Measurements from ENCODE around the gene CTDP1.

The CTDP1 gene

DNA sequence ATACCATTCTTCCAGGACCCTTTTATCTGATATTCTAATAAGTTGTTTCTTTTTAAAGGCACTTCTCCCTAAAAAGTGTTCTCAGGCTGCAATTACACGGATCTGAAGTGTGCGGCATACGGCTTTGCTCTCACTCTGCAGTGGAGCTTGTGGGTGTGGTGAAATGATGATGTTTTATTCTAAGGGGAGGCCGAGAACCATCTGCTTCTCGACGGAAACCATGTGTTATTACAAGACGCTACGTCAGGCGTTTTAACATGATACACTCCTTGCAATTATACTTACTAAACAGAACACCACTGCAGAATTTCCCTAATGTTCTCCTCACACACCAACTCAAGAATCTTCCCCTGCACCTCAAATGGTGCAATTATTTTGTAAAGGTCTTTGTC, 34.9 kb upstream of the CTDP1 start:
- DNase-seq = peak; percentile 28

DNA sequence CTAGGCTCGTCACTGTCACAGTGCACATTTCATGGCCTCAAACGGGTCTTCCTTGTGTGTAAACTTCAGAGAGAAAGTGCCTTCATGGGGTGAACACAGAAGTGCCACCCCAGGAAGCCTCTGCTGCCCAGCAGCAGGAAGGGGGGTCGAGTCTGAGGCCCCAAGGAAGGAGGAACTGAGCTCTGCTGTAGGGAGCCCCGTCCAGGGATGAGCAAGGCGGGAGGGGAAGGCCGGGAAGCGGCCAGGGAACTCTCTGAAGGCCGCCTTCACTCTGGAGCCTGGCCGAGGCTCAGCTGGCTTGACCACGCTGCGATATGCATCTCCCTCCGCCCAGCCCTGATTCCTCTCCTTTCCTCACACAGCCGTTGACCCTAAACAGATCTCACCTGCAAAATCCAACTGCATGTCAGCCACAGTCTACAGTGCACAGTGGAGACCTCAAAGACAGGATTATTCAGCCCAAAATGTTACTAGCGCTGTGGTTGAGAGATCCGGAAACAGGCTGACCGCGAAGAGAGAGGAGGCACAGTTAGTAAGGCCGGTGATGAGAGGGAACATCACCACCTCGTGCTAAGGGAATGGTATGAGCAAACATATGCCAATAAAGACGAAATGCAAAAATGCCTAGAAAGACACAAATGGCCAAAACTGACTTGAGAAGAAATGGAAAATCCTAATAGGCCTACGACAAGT, 34.2 kb upstream of the CTDP1 start:
- DNase-seq = peak; percentile 52

DNA sequence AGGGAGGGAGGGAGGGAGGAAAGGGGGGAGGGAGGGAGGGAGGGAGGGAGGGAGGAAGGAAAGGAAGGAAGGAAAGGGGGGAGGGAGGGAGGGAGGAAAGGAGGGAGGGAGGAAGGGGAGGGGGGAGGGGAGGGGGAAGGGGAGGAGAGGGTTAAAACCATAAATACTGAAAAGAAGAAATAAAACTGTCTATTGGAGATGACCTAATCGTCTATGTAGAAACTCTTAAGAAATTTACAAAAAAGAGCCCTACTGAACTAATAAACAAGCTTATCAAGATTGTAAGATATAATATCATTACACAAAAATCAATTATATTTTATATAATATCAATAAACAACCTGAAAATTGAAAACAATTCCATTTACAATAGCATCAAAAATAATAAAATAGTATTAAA, 32.3 kb upstream of the CTDP1 start:
- no peak for DNase-seq

DNA sequence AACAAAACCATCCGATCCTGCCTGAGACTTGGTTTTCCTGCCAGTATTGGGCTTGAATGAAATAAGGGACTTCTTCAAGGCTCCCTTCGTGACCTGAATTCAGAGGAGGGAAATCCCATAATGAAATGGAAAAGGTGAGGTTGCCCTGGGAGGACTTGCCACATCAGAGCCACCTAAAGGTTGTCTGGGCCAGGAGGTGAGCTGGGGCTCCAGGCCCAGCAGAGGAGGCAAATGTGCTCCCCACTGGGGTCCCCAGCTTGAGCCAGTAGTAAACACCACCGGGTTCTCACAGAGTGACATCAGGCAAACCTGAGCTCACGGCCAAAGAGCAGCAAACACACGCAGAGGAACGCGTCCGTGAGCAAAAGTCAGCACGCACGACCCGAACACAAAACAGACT, 28.6 kb upstream of the CTDP1 start:
- DNase-seq = no peak

DNA sequence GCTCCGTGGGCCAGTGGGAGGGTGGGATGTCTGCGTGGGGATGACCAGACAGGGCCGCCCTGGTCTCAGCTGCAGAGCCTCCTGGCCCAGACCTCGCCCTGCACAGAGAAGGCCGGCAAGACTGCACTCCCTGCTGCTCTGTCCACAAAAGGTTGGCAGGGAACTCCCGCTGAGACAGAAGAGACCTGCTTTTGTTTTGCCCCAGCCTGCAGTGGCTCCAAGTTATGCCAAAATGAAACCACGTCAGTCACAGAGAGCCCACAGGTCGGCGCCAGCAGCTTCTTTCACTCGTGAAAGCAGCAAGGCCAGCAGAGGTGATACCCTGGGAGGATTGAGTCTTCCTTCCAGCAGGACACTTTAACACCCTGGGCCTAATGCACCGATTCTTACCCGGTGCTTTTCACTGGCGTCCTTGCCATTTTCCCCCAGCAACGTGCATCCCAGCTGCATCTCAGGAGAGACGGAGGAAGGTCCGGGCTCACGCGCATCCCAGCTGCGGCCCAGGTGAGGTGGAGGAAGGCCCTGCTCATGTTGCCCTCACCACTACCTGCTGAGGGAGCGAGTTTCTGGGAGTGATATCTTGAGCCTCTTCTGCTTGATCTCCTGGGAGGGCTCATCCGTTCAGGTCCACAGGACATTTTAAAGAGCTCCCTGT, 22.1 kb upstream of the CTDP1 start:
- DNase-seq = peak; percentile 40

DNA sequence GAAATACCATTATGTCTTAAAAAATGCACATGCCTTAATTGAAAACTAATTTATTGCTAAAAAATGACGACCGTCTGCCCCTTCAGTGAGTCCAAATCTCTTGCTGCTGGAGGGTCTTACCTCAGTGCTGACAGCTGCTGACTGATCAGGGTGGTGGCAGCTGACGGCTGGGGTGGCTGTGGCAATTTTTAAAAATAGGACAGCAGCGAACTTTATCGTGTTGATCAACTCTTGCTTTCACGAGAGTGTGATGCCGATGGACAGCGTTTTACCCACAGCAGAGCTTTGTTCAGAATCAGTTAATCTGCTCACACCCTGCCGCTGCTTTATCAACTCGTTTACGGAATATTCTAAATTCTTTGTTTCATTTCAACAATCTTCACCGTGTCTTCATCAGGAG, 21.2 kb upstream of the CTDP1 start:
- DNase-seq = no peak

DNA sequence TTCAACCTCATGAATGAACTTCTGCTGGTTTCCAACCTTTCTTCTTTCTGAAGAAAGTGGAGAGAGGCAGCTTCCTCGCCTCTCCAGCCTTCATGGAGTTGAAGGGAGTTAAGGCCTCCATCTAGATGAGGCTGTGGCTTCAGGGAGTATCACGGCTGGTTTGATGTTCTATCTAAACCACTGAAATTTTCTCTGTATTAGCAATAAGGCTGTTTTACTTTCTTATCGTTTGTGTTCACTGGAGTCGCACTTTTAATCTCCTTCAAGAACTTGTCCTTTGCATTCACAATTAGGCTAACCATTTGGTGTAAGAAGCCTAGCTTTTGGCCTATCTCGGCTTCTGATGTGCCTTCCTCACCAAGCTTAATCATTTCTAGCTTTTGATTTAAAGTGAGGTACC, 19.9 kb upstream of the CTDP1 start:
- no peak for DNase-seq

DNA sequence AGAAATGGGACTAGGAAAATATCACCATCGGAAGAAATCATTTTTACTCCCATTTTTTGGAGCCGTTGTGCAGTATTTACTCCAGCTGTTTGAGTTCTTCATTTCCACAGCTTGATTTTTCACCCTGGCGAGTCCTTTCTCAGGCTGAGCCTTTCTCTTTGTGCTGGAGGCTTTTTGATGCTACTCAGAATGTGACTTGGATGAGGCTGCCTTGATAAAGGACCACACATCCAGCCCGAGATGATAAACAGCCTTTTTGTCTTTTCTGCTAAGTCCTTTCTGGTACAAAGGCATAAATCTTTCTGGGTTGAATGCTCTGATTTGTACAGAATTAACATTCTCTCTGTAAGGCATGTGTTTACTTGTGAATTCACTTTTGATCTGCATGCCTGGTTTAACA, 17.6 kb upstream of the CTDP1 start:
- DNase-seq = no peak

DNA sequence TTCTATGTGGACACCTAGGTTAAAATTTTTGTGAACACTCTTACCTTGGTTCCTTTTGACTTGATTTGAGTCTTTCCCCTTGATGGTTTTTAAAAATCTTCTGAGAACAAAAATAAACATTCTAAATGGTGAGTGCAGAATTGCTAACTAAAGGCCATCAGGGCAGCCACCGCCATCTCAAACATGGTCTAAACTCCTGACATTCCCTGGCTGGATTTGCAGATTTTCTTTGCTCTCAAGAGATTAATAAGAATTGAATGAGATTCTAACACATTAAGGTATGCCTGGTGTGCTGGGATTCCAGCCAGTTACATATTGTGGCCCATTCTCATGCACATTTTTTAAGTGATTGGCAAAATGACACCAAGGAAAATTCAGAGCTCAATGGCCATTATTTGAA, 17.2 kb upstream of the CTDP1 start:
- no peak for DNase-seq

DNA sequence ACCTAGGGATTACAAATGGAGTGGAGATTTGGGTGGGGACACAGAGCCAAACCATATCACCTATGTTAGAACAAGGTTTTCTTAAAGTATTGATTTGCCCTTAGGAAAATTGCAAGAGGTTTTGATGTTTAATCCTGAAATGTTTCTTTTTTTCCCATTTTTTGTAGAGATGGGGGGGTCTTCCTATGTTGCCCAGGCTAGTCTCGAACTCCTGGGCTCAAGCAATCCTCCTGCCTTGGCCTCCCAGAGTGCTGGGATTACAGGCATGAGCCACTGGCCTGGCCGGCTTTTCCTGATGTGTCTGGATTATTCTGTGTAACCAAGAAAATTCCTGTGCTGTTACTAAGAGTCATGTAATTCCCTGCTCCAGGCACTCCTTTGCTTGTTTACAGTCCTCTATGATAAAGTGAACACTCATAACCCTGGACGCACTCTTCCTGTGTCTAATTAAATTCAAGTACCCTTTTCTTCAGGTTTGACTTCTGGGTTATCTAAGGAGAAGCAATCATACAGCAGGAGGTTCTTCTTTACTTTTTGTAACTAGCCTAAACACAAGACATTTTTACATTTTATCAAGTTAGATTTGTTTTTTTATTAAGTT, 15.0 kb upstream of the CTDP1 start:
- DNase-seq = no peak

DNA sequence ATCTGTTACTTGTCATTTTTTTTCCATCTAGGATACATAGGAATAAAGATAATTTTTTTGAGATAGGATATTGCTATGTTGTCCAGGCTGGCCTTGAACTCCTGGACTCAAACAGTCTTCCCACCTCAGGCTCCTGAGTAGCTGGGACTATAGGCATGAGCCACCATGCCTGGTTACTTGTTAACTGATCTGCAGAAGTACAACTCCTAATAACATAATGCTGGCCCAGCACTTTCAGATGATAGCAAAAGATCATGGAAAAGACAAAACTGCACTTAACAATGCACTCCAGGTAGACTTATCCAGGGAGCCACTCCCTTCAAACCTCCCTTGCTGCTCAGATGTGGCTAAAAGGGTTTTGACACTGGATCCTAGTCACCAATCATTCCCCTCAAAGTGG, 11.4 kb upstream of the CTDP1 start:
- no peak for DNase-seq

DNA sequence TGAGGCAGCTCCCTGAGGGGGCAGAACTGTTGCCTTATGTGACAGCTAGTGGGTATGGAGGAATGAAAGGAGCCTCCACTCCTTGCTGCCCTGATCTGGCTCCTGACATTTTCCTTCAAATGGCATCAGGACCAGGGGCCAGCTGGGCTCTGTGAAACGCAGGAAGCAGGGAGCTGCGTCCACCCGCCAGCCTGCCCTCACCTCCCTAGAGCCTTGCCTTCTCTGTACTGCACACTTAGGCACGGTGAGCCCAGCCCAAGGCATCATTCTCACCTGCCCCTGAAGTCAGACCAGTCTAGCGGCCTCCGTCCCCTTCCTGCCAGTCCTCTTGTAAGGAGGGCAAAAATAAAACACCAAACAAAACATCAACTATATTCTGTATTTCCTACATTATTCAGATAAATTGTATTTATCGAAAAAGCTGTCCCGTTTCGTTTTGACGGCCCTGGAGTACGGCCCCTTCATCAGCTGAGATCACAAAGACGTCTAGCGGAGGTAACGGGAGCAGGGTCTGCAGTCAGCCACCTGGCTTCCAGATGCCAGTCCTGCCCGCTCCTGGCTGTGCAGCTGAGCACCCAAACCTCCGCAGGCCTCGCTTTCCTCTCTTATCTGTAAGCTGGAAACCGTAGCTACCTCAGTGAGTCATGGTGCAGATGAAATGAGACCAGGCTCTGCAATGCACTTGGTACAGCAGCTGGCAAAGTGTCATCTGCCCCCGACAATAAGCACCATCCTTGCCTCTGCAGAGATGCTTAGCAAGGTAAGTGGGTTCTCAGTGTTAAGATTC, 6.9 kb upstream of the CTDP1 start:
- no peak for DNase-seq

DNA sequence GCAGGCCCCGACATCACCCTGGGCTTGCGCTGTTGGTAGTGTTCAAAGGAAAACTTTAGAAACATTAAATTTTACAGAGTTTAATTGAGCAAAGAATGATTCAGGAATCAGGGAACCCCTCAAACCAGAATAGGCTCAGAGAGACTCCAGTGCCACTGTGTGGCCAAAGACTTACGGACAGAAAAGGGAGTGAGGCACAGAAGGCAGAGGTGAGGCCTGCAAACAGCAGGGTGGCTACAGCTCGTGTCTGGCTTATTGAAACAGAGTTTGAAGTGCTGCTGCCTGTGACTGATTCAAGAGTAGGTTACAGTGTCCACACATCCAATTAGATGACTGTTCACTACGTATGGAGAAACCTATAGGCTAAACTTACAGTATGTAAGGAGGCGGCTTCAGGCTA, 2.4 kb upstream of the CTDP1 start:
- DNase-seq = no peak

DNA sequence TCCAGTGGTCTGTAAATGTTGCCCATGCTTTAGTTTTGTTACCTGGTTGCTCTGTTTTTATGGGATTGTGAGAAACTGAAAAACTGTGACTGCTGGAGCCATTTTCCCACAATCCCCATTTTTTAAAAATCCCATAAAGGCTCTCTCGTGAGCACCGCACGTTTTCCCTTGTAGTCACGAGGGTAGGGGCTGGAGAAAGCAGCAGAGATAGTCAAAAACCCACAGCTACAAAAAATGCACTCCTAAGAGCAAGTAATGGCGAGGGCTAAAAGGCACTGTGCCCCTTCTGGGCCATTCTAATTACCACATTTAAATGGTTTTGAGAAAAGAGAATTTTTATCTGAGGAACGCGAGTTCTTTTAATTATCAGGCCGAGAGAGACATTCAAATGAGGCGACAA, 1.8 kb upstream of the CTDP1 start:
- no peak for DNase-seq

DNA sequence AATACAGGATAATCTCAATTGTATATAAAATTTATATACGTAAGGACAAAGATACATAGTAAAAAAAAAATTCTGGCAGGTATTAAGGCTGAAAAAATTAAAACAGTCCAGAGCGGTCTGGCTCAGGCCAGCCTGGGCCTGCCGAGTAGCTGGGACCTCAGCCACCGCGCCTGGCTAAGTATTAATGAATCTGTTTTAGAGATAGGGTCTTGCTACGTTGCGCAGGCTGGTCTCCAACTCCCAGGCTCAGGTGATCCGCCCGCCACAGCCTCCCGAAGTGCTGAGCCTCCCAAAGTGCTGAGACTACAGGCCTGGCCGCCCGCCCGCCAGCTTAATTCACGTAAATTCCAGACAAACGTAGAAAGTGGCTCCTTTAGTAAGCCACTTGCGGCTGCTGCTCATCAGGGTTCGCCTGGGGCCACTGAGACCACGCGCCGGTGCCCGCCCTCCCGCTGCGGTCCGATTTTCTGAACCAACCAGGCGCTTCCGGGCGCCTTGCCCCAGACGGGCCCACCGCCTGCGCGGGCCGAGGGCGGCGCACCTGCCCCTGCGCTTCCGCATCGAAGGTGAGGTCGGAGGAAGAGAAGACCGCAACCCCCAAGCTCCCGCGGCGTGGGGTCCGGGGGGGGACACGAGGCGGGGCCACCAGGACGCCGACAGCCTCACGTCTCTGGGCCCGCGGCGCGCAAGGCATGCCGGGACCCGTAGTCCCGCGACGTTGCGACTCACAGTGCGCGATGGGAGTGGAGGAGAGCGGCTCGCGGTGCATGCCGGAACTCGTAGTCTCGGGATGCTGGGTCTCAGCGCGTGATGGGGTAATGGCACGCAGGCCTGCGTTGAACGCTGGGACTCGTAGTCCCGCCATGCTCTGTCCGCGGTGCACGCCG, 695 bp upstream of the CTDP1 start:
- DNase-seq = peak; percentile 100

DNA sequence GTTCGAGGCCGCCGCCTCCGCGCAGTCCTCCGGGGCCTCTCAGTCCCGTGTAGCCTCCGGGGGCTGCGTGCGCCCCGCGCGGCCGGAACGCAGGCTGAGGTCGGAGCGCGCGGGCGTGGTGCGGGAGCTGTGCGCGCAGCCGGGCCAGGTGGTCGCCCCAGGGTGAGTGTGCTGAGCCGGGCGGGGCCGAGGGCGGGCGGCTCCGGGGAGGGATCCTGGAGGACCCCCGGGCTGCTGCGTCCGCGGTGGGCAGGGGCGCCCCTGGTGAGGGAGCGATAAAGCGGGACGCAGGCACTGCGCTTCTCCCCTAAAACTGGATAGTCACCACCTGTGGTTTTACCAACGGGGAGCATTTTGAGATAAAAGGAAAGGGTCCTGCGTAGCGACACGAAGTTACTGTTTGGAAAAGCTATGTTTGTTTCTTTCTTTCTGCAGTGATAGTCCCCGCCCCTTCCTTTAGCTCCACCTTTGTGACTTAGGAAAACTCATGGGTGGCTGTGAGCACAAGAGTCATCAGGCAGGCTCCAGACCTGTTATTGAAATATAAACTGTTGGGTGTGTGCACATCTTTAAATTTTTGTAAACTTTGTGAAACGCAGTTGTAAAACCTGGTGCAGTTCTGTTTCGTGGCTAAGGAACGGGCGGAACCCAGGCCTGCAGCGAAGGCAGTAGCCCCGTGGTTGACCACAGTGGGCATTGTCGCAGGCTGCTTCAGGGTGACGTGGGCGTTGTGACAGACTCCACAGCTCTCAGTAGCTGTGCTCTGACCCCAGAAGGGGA, 687 bp downstream of the CTDP1 start:
- peak; percentile 64 for DNase-seq

DNA sequence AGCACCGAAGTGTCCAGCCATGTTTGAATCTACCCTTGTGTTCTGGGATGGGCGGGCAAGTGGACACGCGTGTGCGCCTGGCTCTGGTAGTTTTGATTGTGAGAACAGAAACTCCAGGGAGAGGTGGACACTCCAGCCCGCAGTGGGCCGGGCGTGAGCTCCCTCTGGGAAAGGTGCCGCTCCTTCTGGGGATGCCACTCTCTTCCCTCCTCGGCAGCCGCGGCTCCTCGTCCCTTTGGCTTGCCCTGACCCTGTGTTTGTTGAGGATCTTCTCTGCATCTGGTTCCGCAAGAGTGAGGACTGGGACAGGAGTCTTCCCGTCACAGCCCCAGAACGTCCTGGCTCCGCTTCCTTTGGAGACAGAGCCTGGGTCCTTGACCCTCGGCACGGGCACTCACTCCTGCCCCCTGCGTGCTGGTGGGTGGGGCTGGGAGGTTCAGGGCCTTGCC, 1.3 kb downstream of the CTDP1 start:
- no peak for DNase-seq

DNA sequence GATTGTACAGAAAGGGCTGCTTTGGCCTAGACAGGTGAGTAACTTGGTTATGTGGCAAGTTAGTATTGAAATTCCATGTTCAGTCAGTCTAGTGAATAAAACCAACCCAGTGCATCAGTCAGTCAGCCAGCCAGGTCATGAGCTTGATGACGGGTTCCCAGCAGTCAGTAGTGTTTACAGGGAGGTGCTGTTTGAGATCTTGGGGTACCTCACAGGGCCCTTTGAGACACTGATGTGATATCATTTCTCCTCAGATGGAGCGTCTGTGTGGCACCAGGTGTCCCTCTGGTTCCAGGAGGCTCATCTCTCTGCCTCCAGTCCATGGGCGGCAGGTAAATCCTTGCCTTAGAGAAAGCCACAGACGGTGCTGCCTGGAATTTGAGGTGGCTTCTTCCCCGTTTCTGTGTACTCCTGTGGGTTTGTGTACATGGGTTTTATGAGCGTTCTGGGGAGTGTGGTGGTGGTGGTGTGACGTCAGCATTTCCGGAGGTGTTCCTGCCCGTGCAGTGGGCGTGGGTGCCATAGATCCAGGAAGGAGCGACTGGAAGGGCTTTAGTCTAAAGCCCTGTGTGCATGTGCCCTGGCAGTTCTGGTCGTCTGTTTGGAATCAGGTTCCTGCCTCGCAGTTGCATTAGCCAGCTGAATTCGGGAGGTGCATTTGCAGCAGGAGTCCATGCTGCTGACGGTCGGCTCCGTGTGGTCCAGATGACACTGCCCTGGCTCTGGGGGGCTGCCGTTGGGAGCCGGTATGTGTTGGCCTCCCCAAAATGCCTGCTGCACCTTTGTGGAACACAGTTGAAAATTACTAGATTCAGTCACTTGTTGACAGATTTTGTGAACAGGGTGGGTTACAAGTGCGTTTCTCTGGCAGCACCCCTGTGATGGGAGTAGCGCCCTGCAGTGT, 2.1 kb downstream of the CTDP1 start:
- no peak for DNase-seq

DNA sequence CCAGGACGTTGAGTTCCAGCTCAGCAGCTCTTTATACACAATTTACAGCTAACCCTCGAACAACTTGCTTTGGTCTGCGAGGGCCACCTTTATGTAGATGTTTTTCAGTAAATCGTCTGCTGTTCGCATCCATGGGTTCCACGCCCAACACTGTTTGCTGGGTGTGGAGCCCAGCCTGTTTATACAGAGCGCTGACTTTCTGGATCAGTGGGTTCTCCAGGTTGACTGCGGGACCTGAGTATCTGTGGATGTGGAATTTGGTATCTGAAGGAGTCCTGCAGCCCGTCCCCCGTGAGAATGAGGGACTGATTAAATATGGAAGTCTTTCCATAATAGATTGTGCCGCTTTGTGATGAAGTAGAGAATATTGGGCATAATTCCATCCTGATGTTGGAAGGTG, 2.9 kb downstream of the CTDP1 start:
- DNase-seq = no peak

DNA sequence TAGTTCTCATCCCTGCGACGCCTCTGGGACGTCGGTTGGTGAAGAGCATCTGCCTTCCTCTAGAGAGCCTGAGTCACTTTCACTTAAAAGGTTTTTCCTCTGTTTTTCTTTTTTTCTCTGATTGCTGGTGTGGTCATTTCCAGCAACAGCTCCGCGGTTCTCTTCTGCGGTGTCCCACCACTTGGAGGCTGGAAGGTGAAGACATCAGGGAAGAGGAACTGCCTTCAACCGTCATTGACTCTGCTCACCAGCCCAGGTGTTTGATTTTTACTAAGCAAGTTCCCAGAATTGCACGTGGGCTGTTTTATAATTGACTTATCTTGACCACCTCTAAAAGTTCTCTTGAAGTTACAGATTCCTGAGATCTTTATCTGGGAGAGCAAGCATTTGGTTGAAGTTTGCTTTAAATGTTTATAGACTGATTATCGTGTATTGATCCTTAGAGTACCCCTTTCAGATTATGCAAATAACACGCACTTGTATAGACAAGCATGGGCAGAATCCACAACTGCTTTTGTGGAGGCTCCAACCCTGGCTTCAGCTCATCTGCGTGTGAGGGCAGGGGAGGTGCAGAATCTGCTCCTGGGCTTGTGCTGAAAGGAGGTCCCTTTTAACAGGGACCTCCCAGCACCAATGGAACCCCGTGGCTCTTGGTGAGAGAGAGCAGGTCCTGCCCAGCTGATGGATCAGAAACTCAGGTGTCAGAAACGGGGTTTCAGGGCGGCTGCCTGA, 3.5 kb downstream of the CTDP1 start:
- DNase-seq = no peak
